Liver (tissue), 9 donors: ENCODE measurements around the gene SERTAD3. TPM values are rescaled to one million over a fixed set of nuclear protein-coding genes. Genes with fewer than 3 reads are reported as not detected.

ENCODE experiments used
- DNase-seq: peaks from one replicate; pipeline ENCODE4 v3.0.0-alpha.2; 2017; ENCODE audit warnings: low spot score
- H3K27ac ChIP-seq, 2 donors: one replicate each; pipeline ENCODE4 v1.7.0; 2013; ENCODE audit warnings: inconsistent platforms in 2 of 2, low read length in 2 of 2, control low read depth in 1 of 2, low read depth in 1 of 2, mild to moderate bottlenecking in 1 of 2
- H3K27me3 ChIP-seq, 4 donors: one replicate each; pipeline versions ENCODE4 v1.6.1 to v1.7.0; 2013; ENCODE audit warnings: low read length in 3 of 4, inconsistent platforms in 1 of 4, mild to moderate bottlenecking in 1 of 4, moderate library complexity in 1 of 4; ENCODE audit not compliant: control insufficient read depth in 4 of 4, insufficient read depth in 4 of 4
- H3K36me3 ChIP-seq, 4 donors: one replicate each; pipeline versions ENCODE4 v1.6.1 to v1.7.0; 2013; ENCODE audit warnings: low read length in 3 of 4, mild to moderate bottlenecking in 3 of 4, low read depth in 1 of 4, moderate library complexity in 1 of 4; ENCODE audit not compliant: control insufficient read depth in 4 of 4, insufficient read depth in 3 of 4
- H3K4me1 ChIP-seq, 4 donors: one replicate each; pipeline versions ENCODE4 v1.6.1 to v1.7.0; 2013; ENCODE audit warnings: low read length in 3 of 4, mild to moderate bottlenecking in 3 of 4, moderate library complexity in 1 of 4; ENCODE audit not compliant: control insufficient read depth in 4 of 4, insufficient read depth in 4 of 4
- H3K4me3 ChIP-seq, 3 donors: one replicate each; pipeline versions ENCODE4 v1.6.1 to v1.7.0; 2013; ENCODE audit warnings: low read length in 3 of 3, control low read depth in 1 of 3, low read depth in 1 of 3, mild to moderate bottlenecking in 1 of 3
- H3K9ac ChIP-seq, 2 donors: one replicate each; pipeline ENCODE4 v1.7.0; 2013; ENCODE audit warnings: low read length in 2 of 2, mild to moderate bottlenecking in 2 of 2, moderate library complexity in 2 of 2, control low read depth in 1 of 2, low read depth in 1 of 2
- H3K9me3 ChIP-seq, 4 donors: one replicate each; pipeline versions ENCODE4 v1.6.1 to v1.7.0; 2013; ENCODE audit warnings: low read length in 3 of 4; ENCODE audit not compliant: control insufficient read depth in 4 of 4
- FOXA1 ChIP-seq: IDR thresholded peaks from 2 replicates; pipeline ENCODE4 v1.6.1; 2016; ENCODE audit warnings: antibody characterized with exemption
- FOXA2 ChIP-seq: IDR thresholded peaks from 2 replicates; pipeline ENCODE4 v1.6.1; 2016; ENCODE audit warnings: antibody characterized with exemption
- GABPA ChIP-seq, 2 donors: IDR thresholded peaks in 1 of 2; conservative IDR thresholded peaks in 1 of 2; 2 replicates each; pipeline ENCODE4 v1.6.1; 2016; ENCODE audit warnings: antibody characterized with exemption in 2 of 2, mild to moderate bottlenecking in 1 of 2, moderate library complexity in 1 of 2
- HNF4G ChIP-seq: IDR thresholded peaks from 2 replicates; pipeline ENCODE4 v1.6.1; 2016; ENCODE audit warnings: antibody characterized with exemption
- RAD21 ChIP-seq, 2 donors: IDR thresholded peaks; 2 replicates each; pipeline ENCODE4 v1.6.1; 2016; ENCODE audit warnings: antibody characterized with exemption in 2 of 2, mild to moderate bottlenecking in 2 of 2
- RXRA ChIP-seq, 2 donors: IDR thresholded peaks; 2 replicates each; pipeline ENCODE4 v1.6.1; 2017 to 2018; ENCODE audit warnings: antibody characterized with exemption in 2 of 2, mild to moderate bottlenecking in 1 of 2
- SP1 ChIP-seq: IDR thresholded peaks from 2 replicates; pipeline ENCODE4 v1.6.1; 2018; ENCODE audit warnings: antibody characterized with exemption, mild to moderate bottlenecking
- TAF1 ChIP-seq: conservative IDR thresholded peaks from 2 replicates; pipeline ENCODE4 v1.6.1; 2016; ENCODE audit warnings: antibody characterized with exemption, mild to moderate bottlenecking
- WGBS: extraction: QIAGEN DNeasy Blood & Tissue Kit; methylation state at CpG from one replicate; pipeline ENCODE4 v1.1.7; 2013; 5-methylcytosine and 5-hydroxymethylcytosine counted together
- polyA plus RNA-seq, 2 donors: library from polyadenylated mRNA; stranded (reverse) in 1 of 2; unstranded in 1 of 2; fragments of 200-250 nt in 1 of 2; fragments of >200 nt in 1 of 2; fragmentation: Nextera tagmentation in 1 of 2; extraction: Ambion mirVana in 1 of 2; gene quantifications; one replicate each; pipeline versions ENCODE4 v1.2.1 to v1.2.3, GENCODE V29; 2013 to 2015
- total RNA-seq, 2 donors: library from RNA; depleted of rRNA; stranded (reverse); fragments of >200 nt; gene quantifications; one replicate each; pipeline ENCODE4 v1.2.3, GENCODE V29; 2014
- TF ChIP-seq, protein P1 (sequence below): IDR thresholded peaks from 2 replicates; pipeline ENCODE4 v1.6.1; 2016; ENCODE audit warnings: antibody characterized with exemption, mild to moderate bottlenecking
- TF ChIP-seq, protein P2 (sequence below): IDR thresholded peaks from 2 replicates; pipeline ENCODE4 v1.6.1; 2016; ENCODE audit warnings: antibody characterized with exemption
- TF ChIP-seq, protein P3 (sequence below): fragments of 150-350 bp; IDR thresholded peaks from 2 replicates; pipeline ENCODE4 v1.5.1; 2017; ENCODE audit warnings: improper control_type of control experiment, low read depth, low read length; ENCODE audit not compliant: missing input control
- TF ChIP-seq, protein P4 (sequence below): IDR thresholded peaks from 2 replicates; pipeline ENCODE4 v1.6.1; 2016; ENCODE audit warnings: antibody characterized with exemption
- TF ChIP-seq, protein P5 (sequence below): IDR thresholded peaks from 2 replicates; pipeline ENCODE4 v1.6.1; 2016; ENCODE audit warnings: antibody characterized with exemption
- donor health status: healthy.
- donor health status: healthy.
- donor health status: healthy.
- donor health status: healthy.
- donor health status: healthy.

Gene SERTAD3
- total and polyA plus RNA-seq, 4 donors: 6.1 to 8.9 (median 6.9) TPM

DNA sequence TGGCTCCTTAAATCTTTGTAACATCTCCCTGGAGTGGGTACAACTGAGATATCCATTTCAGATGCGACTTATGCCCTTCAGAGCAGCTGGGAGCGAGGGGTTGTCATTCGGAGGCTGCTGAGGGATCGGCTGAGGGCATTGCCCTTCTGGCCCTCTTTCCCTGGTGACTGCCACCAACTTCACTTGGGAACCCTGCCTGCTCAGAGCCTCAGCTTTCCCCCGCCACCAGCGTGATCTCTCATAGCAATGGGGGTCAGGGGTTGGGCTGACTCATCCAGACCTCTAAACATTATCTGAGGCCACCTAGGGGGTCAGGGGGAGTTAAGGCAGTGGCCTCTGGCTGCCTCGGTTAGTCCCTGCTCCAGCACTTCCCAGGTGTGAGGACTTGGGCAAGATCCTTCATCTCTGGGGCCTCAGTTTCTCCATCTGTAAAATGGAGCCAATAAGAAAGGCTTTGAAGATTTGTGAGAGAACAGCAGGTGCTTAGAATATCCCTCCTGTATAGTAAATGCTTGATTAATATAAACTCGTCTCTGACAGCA, 32.1 kb downstream of the SERTAD3 start (continued):
- TF ChIP-seq, protein P1, sequence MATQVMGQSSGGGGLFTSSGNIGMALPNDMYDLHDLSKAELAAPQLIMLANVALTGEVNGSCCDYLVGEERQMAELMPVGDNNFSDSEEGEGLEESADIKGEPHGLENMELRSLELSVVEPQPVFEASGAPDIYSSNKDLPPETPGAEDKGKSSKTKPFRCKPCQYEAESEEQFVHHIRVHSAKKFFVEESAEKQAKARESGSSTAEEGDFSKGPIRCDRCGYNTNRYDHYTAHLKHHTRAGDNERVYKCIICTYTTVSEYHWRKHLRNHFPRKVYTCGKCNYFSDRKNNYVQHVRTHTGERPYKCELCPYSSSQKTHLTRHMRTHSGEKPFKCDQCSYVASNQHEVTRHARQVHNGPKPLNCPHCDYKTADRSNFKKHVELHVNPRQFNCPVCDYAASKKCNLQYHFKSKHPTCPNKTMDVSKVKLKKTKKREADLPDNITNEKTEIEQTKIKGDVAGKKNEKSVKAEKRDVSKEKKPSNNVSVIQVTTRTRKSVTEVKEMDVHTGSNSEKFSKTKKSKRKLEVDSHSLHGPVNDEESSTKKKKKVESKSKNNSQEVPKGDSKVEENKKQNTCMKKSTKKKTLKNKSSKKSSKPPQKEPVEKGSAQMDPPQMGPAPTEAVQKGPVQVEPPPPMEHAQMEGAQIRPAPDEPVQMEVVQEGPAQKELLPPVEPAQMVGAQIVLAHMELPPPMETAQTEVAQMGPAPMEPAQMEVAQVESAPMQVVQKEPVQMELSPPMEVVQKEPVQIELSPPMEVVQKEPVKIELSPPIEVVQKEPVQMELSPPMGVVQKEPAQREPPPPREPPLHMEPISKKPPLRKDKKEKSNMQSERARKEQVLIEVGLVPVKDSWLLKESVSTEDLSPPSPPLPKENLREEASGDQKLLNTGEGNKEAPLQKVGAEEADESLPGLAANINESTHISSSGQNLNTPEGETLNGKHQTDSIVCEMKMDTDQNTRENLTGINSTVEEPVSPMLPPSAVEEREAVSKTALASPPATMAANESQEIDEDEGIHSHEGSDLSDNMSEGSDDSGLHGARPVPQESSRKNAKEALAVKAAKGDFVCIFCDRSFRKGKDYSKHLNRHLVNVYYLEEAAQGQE: no peak
- TF ChIP-seq, protein P2, sequence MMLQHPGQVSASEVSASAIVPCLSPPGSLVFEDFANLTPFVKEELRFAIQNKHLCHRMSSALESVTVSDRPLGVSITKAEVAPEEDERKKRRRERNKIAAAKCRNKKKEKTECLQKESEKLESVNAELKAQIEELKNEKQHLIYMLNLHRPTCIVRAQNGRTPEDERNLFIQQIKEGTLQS: no peak

DNA sequence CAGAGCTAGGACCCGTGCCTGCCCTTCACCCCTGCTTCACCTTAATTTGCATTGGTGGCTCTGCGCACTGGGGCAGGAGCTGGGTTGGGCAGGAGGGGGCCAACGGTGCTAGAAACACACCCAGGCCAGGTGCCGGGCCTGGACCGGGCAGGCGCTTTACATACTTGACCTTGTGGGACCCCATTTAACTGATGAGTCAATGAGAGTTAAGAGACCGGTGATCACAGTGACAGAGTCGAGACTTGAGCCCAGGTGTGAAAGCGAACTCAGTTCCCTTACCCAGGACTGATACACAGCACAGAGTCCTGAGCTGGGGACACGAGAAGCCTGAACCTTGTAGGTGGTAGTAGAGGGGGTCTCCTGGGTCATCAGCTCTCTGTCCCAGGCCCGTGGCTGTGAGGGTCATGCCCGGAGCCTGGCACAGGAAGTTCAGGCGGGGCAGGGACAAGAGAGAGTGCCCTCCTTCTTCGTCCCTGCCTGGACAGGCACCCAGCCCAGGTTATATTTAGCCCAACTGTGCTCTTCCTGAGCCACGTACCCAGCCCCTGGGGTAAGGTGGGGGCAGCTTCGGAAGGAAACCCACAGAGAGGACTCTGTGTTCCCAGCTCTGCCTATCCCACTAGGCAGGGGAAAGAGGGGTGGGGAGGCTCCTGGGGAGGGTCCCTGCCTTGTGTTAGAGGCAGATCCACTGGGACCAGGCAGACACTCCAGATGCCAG, 32.9 kb downstream of the SERTAD3 start:
- Histone ChIP-seq H3K27me3 (no peaks in the 10 kb centered on the region), H3K36me3 (no peaks in the 10 kb centered on the region), H3K4me3 (no peak overlapping the region), H3K27ac (no peak overlapping the region), H3K9ac (no peak overlapping the region), H3K9me3 (no peaks in the 10 kb centered on the region), H3K4me1 (peaks cover 0 to 6% (median 0%) of the 10 kb centered on the region in 4 donors)
- no peak for DNase-seq
- 68% methylated on average over 16 of the region's 16 CpGs for WGBS
- TF ChIP-seq FOXA1 (no peak), RAD21 (IDR thresholded peaks at IDR 0.05) (no peak), SP1 (no peak), GABPA (IDR thresholded peaks at IDR 0.05 in 1 of 2, conservative IDR thresholded peaks at IDR 0.05 in 1 of 2) (no peak), TAF1 (no peak), FOXA2 (no peak), HNF4G (no peak), RXRA (IDR thresholded peaks at IDR 0.05) (no peak)
- TF ChIP-seq, protein P3, sequence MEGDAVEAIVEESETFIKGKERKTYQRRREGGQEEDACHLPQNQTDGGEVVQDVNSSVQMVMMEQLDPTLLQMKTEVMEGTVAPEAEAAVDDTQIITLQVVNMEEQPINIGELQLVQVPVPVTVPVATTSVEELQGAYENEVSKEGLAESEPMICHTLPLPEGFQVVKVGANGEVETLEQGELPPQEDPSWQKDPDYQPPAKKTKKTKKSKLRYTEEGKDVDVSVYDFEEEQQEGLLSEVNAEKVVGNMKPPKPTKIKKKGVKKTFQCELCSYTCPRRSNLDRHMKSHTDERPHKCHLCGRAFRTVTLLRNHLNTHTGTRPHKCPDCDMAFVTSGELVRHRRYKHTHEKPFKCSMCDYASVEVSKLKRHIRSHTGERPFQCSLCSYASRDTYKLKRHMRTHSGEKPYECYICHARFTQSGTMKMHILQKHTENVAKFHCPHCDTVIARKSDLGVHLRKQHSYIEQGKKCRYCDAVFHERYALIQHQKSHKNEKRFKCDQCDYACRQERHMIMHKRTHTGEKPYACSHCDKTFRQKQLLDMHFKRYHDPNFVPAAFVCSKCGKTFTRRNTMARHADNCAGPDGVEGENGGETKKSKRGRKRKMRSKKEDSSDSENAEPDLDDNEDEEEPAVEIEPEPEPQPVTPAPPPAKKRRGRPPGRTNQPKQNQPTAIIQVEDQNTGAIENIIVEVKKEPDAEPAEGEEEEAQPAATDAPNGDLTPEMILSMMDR: no peak
- TF ChIP-seq, protein P1: no peak
- TF ChIP-seq, protein P2: no peak
- TF ChIP-seq, protein P4, sequence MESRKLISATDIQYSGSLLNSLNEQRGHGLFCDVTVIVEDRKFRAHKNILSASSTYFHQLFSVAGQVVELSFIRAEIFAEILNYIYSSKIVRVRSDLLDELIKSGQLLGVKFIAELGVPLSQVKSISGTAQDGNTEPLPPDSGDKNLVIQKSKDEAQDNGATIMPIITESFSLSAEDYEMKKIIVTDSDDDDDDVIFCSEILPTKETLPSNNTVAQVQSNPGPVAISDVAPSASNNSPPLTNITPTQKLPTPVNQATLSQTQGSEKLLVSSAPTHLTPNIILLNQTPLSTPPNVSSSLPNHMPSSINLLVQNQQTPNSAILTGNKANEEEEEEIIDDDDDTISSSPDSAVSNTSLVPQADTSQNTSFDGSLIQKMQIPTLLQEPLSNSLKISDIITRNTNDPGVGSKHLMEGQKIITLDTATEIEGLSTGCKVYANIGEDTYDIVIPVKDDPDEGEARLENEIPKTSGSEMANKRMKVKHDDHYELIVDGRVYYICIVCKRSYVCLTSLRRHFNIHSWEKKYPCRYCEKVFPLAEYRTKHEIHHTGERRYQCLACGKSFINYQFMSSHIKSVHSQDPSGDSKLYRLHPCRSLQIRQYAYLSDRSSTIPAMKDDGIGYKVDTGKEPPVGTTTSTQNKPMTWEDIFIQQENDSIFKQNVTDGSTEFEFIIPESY: no peak
- TF ChIP-seq, protein P5, sequence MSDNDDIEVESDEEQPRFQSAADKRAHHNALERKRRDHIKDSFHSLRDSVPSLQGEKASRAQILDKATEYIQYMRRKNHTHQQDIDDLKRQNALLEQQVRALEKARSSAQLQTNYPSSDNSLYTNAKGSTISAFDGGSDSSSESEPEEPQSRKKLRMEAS: no peak
